NCI-H2107 (cell line): Measurements from ENCODE around the gene ZNF358.
"Not testable (repeated sequence)": the region's sequence is repeated elsewhere in the genome, so short reads cannot be mapped to it uniquely, and the experiment has no call there.

Experiments
- DNase-seq: peaks from one replicate; lab custom pipeline; 2025; lab: John Stamatoyannopoulos, UW

ZNF358 gene

GRCh38 chr19:7535998-7536695, 20.2 kb downstream of the ZNF358 start:
- DNase-seq, result no peak

- not testable (repeated sequence) for DNase-seq
Measured at GRCh38 chr19:7538990-7539389, 23.1 kb downstream of the ZNF358 start.

GRCh38 chr19:7539827-7540425, 24.0 kb downstream of the ZNF358 start:
- DNase-seq, result no peak

- DNase-seq, result no peak
Measured at GRCh38 chr19:7540761-7541474, 25.0 kb downstream of the ZNF358 start.

GRCh38 chr19:7541475-7541824, 25.5 kb downstream of the ZNF358 start:
- no peak for DNase-seq

GRCh38 chr19:7541828-7542443, 26.0 kb downstream of the ZNF358 start:
- no peak for DNase-seq

GRCh38 chr19:7542556-7543348, 26.8 kb downstream of the ZNF358 start:
- no peak for DNase-seq

- no peak for DNase-seq
Measured at GRCh38 chr19:7544626-7545025, 28.7 kb downstream of the ZNF358 start.

GRCh38 chr19:7545300-7545699, 29.4 kb downstream of the ZNF358 start:
- DNase-seq, result no peak

GRCh38 chr19:7545904-7546303, 30.0 kb downstream of the ZNF358 start:
- no peak for DNase-seq

- no peak for DNase-seq
Measured at GRCh38 chr19:7547159-7547558, 31.3 kb downstream of the ZNF358 start.

GRCh38 chr19:7549429-7550148, 33.7 kb downstream of the ZNF358 start:
- no peak for DNase-seq

GRCh38 chr19:7550169-7550770, 34.4 kb downstream of the ZNF358 start:
- no peak for DNase-seq

GRCh38 chr19:7550987-7551761, 35.3 kb downstream of the ZNF358 start:
- DNase-seq, result no peak

- no peak for DNase-seq
Measured at GRCh38 chr19:7552781-7553180, 36.9 kb downstream of the ZNF358 start.

GRCh38 chr19:7554565-7554964, 38.7 kb downstream of the ZNF358 start:
- DNase-seq, result no peak

GRCh38 chr19:7554990-7555864, 39.3 kb downstream of the ZNF358 start:
- DNase-seq, result no peak

GRCh38 chr19:7556696-7557315, 40.9 kb downstream of the ZNF358 start:
- DNase-seq, result no peak

GRCh38 chr19:7558667-7559066, 42.8 kb downstream of the ZNF358 start:
- DNase-seq, result no peak
